ENCODE results near the gene FBXO24. TPM values are rescaled to one million over a fixed set of nuclear protein-coding genes. Genes with fewer than 3 reads are reported as not detected.
A peak's percentile ranks its signal among the peaks of the same experiment; 100 is the strongest.

Gene FBXO24
- total and polyA plus RNA-seq, 9 of the 15 experiments (the other 6 are each of a cell fraction or from before 2014, with no cell fraction given) = 0.17 to 0.95 (median 0.50) TPM

DNA sequence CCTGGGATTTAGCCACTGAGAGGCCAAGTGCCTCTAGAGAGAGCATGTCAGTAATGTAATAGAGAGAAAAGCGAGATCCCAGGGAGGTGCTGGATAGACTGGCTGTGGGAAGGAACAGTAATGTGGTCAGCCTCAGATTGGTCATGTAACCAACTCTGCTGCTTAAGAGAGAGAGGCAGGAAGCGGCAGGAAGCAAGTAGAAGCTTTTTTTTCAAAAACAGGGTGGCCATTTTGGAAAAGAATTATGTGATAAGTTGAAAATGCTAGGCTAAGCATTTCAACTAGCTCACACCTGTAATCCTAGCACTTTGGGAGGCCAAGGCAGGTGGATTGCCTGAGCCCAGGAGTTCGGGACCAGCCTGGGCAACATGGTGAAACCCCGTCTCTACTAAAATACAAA is 12.3 kb downstream of the FBXO24 start (continued):
- no peak for TF ChIP-seq PURB (CRISPR knock-in tag; IDR thresholded peaks at IDR 0.05; ENCODE audit: low read depth)
- TF ChIP-seq MYNN (IDR thresholded peaks at IDR 0.05) = no peak
- no peak for TF ChIP-seq MYNN (CRISPR knock-in tag; IDR thresholded peaks at IDR 0.05)

DNA sequence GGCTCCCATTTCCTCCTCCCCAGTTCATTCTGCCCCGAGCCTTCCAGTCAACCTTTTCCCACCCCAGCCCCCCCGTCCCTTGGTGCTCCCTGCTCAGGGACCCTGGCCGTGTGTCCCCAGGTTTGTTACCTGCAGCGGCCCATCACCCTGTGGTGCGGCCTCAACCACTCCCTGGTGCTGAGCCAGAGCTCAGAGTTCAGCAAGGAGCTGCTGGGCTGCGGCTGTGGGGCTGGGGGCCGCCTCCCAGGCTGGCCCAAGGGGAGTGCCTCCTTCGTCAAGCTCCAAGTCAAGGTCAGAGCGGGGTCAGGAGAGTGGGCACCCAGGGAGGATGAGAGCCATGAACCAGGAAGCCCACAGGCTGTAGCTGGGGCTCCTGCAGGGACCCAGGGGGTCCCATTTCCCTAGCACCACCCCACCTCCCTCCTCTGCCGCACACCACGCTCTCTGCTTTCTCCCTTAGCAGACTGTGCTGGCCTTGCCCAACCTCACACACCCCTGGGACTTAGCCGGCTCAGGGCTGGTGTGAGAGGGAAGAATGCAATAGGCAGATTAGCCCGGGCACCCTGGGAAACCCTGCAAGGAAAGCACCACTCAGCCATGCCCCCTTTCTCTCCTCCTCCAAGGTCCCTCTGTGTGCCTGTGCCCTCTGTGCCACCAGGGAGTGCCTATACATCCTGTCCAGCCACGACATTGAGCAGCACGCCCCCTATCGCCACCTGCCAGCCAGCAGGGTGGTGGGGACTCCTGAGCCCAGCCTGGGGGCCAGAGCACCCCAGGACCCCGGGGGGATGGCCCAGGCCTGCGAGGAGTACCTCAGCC is 14.0 kb downstream of the FBXO24 start:
- Histone ChIP-seq H3K4me2 (ENCODE audit: insufficient read depth, low read length) (no peak overlapping the region), H2AFZ (ENCODE audit: low read depth, low read length) (no peak overlapping the region), H3K9me3 (replicated peaks; ENCODE audit: control insufficient read depth, insufficient read depth, low read depth, low read length) (no peaks in the 10 kb centered on the region), H3K4me1 (replicated peaks in 1 of 2; ENCODE audit: control insufficient read depth in 2 of 2, insufficient read depth in 2 of 2, low read length in 2 of 2) (peaks cover 25 to 51% of the 10 kb centered on the region in 2 experiments), H3K9ac (ENCODE audit: insufficient read depth in 1 of 2, low read depth in 2 of 2, low read length in 2 of 2) (peak overlapping the region in 1 of 2 experiments; percentile 21; a peak in 1 of 4 replicates), H3K9me1 (ENCODE audit: control insufficient read depth, insufficient read depth, low read length) (peaks cover 5% of the 10 kb centered on the region), H3K4me3 (no peak overlapping the region), H3K36me3 (ENCODE audit: control insufficient read depth, insufficient read depth, low read length) (no peaks in the 10 kb centered on the region), H3K27me3 (ENCODE audit: control insufficient read depth in 2 of 2, insufficient read depth in 2 of 2, low read length in 2 of 2) (no peaks in the 10 kb centered on the region), H4K20me1 (replicated peaks; ENCODE audit: control insufficient read depth, insufficient read depth, low read length) (no peaks in the 10 kb centered on the region), H3K79me2 (ENCODE audit: control insufficient read depth, insufficient read depth, low read length) (peaks cover 4% of the 10 kb centered on the region; the same call in 1 of the 3 replicates), H3K27ac (ENCODE audit: extremely low read depth, low read depth, low read length) (no peak overlapping the region)
- ATAC-seq (no peak), DNase-seq (ENCODE audit: extremely low read depth in 1 of 4, low spot score in 3 of 4) (no peak), FAIRE-seq (no peak)
- ChIA-PET POLR2A (interaction anchor here (0.5 kb wide), 1 partner anchor 163 kb away, joined by 3 read pairs; the partner anchor contains the start of gene PPP1R35), CTCF (ENCODE audit: low intra/inter-chr PET ratio) (no interaction called here)
- intact Hi-C loops (cut with micrococcal nuclease) (no loop called here), in situ Hi-C loops (cut with MboI) (no loop called here)
- WGBS (ENCODE audit: insufficient coverage, low coverage, missing lambda C conversion rate) = 55% methylated on average over 17 of the region's 18 CpGs
- TF ChIP-seq TBL1XR1 (IDR thresholded peaks at IDR 0.05; ENCODE audit: low read length in 2 of 2) (no peak), ZNF282 (CRISPR knock-in tag; IDR thresholded peaks at IDR 0.05) (no peak)
- TF ChIP-seq, protein P1, sequence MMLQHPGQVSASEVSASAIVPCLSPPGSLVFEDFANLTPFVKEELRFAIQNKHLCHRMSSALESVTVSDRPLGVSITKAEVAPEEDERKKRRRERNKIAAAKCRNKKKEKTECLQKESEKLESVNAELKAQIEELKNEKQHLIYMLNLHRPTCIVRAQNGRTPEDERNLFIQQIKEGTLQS (IDR thresholded peaks at IDR 0.05) = no peak
- TF ChIP-seq, protein P1 (CRISPR knock-in tag; conservative IDR thresholded peaks at IDR 0.05) = no peak
- BruUV-seq (replicated peaks) = no TSS peak
